ENCODE results near the gene RET.

RET gene

GRCh38 chr10:43122826-43123225, 46.0 kb downstream of the RET start:
- no peak for DNase-seq

DNA sequence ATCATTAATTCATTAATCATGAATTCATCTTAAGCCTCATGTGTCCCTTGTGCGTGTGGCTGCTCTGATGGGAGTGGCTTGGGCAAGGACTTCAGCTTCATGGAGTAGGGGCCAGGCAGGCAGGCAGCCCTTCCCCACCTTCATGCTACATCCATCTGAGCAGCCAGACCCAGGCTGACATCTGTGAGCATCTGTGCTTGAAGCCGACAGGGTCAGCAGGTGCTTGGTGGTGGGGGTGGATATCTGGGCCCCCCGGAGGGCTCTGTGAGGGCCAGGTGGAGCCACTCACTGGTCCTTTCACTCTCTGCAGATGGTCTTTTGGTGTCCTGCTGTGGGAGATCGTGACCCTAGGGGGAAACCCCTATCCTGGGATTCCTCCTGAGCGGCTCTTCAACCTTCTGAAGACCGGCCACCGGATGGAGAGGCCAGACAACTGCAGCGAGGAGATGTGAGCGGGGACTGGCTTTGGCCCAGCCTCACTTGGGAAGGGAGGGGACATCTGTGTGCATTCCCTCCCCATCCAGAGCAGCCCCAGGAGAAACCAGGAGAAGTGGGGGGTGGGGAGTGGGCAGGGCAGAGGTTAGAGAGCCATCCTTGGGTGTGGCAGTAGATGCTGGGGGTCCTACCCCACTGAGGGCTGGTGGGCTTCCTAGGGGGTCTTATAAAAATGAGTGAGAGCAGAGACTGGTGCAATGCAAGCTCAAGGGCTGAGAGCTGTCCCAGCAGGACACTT, 46.7 kb downstream of the RET start:
- no peak for DNase-seq

DNA sequence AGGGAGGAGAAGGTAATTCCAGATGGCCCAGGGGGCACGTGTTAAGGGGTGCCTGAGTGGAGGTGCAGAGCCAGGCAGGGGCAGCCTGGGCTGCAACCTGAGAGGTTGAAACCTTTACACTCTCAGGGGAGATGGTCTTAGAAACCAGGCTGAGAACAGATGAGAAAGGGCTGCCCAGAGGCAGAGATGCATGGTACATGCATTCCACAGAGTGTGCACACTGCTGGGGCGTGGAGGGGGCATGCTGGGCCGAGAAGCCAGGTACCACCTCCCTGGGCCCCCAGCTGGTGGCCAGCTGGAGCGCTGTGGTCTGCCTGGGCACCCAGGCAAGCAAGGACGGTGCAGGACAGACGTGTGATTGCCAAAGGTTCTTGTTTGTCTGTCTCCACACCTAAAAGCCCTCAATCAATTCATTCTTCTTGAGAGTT, 47.2 kb downstream of the RET start:
- DNase-seq: no peak

- no peak for DNase-seq
Observed at GRCh38 chr10:43124574-43125273, 47.9 kb downstream of the RET start.

DNA sequence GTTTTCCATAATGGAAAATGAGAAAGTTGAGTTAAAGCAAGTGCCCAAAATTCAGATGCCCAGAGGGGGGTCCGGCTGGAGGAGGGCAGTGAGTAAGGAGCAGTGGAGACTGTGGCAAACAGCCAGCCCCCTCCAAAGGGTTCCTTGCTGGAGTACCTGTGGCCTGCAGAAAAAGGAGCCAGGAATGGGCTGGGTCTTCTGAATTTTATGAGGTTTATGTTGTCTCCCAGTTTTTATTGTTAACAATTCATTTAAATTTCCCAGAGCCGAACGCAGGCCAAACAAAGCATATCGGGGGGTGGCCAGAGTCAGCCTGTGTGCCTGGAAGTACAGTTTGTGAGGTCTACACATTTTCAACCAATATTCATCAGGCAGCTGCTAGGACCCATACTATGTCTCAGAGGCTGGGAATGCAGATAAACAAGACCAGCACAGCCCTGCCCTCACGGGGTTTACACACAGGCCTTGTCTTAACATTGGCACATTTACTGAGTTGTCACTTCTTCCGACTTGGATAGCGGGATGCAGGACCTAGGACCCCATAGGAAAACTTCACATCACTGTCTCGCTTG, 48.5 kb downstream of the RET start:
- DNase-seq: no peak

DNA sequence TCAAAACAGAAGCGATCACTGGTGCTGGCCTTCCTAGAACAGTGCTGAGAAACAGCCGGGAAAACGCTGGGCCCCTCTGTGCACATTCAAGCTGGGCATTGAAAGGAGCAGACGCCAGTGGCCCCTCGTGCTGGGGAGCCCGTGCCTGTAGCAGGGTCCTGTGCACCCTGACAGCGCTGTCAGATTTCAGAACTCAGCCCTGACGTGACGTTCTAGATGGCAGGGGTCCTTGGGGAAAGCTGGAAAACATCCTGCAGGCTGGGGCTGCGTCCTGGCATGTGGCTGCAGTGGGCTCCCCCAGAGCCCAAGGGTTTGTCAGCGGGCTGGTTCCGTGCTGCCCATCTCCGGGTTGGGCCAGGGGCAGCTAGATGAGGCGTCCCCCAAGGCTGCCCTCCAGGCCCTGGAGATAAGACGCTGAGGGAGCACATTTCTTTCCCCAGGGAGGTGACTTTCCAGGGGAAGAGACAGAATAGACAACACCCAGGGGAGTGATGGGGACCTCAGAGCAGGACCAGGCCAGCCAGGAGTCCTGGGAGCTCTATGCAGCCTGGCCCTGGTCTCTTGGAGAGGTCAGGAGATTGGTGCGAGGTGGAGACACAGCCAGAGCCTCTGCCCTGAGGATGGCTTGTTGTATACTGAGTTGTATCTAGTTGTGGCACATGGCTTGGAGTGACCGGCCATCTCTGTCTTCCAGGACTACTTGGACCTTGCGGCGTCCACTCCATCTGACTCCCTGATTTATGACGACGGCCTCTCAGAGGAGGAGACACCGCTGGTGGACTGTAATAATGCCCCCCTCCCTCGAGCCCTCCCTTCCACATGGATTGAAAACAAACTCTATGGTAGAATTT, 49.2 kb downstream of the RET start:
- DNase-seq: no peak

GRCh38 chr10:43126759-43127424, 50.0 kb downstream of the RET start:
- DNase-seq: no peak

- no peak for DNase-seq
Observed at GRCh38 chr10:43127442-43127841, 50.6 kb downstream of the RET start.

- DNase-seq: no peak
Observed at GRCh38 chr10:43128331-43128730, 51.5 kb downstream of the RET start.

GRCh38 chr10:43128958-43129706, 52.3 kb downstream of the RET start:
- no peak for DNase-seq

- no peak for DNase-seq
Observed at GRCh38 chr10:43130770-43131171, 53.9 kb downstream of the RET start.

DNA sequence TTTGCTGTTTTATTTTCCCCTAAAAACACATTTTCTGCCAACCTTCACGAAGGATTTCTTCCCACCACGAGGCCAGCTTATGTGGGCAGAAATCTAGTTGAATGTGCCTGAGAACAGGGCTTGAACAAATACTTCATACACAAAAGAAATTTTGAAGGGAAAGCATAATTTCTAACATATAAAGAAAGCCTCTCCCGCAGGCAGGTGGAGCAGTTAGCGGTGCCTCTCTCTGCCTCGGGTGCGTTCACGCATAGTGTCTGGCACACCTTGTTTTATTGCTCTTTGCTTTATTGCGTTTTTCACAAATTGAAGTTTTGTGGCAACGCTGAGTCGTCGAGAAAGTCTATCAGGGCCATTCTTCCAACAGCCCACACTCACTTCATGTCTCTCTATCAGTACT, 54.4 kb downstream of the RET start:
- DNase-seq: no peak

- DNase-seq: no peak
Observed at GRCh38 chr10:43131906-43132305, 55.0 kb downstream of the RET start.

DNA sequence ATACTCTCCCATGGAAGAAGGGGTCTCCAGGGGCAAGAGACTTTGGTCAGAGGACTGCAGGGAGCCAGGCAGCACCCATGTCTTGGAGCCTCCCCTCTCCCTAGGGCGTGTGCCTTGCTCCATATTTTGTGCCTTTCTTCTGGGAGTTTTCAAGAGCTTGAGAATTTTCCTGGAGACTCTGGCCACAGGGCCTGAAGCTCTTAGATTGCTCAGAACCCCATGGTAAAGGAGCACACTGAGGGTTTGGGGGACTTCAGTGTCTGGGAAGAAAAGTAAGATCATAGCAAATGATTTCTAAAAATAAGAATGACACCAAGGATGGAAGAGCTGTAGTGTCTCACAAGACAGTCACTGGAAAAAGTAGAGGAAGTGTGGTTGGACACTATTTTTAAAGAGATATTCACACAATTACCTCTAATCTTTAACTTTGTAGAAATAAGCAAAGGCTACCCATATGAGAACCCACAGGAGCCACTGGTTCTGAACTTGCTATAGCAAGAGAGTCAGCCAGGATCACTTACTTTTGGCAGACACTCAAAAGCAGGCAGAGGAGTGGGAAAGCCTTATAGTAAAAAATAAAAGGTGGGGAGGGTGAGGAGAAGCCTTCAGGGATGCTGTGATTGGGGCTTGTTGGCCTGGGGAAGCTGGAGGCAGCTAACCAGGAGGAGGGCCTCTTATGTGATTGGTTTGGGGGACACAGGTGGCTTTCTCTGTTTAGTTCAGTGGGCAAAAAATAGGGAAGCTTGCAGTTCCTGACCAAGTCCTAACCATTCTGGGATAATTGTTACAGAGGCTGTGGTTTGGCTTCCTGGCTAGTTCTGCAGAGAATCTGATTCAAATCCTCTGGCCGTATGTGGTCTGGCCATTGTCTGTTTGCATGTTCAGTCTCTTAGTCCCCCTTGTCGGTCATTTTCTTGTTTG, 56.3 kb downstream of the RET start:
- DNase-seq: no peak

DNA sequence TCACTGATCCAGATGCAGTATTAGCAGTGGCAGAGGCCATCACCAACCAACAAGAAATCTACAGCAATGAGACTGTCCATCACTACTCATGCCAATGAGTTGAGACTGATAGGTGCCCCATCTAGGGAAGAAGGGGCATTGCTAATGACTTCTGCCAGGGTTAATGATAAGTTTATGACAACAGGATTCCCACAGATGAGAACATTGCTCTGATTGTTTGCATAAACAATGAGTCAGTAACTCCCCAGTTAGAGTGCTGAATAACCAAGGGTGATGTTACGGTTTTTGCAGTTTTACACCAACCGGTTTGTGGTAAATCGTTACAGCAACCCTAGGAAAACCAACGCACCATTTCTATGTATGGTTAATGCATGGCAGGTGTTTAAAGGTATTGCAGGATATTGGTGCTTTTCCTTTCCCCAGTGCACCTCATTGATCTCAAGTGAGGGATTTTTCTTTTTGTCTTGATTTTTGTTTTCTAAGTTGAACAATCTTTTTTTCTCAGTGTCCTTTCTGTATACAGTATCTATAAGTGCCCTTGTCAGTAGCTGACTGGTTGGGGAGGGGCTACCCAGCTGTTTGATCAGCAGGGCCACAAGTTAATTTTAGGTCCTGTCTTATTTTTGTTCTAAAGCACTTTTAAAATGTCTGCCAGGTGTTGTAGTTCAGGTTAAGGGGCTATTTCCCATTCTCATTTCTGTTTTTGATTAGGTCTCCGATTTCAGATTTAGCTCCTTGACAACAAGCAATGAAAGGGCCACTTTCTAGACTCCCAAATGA, 57.4 kb downstream of the RET start:
- DNase-seq: no peak

DNA sequence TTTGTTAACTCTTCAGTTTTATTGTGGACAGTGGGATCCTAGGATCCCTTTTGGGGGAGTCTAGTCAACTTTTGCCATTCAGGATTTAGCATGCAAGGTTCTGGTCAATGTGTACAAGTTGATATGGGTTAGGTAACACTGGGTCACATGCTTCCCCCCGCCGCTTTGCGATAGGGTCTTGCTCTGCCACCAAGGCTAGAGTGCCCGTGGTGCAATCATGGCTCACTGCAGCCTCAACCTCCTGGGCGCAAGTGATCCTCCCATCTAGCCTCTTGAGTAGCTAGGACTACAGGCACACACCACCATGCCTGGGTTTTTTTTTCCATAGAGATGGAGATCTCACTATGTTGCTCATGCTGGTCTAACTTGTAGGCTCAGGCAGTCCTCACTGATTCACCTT, 58.2 kb downstream of the RET start:
- DNase-seq: no peak

GRCh38 chr10:43135656-43136055, 58.8 kb downstream of the RET start:
- DNase-seq: no peak

- no peak for DNase-seq
Observed at GRCh38 chr10:43136432-43136831, 59.6 kb downstream of the RET start.

- no peak for DNase-seq
Observed at GRCh38 chr10:43136995-43137716, 60.3 kb downstream of the RET start.

DNA sequence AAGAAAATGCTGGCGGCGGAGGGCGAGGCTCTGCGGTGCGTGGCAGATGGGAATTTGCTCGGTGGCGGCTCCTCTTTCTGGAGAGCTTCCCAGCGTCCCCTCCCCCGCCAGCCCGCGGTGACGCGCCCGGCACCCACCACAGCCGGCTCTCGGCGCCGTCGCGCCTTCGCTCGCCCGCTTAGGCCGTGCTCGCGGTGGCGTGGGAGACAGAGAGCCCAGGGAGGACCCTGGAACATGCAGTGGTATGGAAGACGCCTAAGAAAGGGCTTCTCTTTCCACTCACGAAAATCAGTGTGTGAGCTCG, 60.8 kb downstream of the RET start:
- DNase-seq: no peak

All from NCI-H2081 treated with DMSO at 0.1 percent for 48 hours (cell line).